ENCODE results near the gene TEX11.
"Not testable (repeated sequence)": the region's sequence is repeated elsewhere in the genome, so short reads cannot be mapped to it uniquely, and the experiment has no call there.

Gene TEX11

GRCh38 chrX:70908541-70908940 lies at the start of gene TEX11:
TEX11 (minus strand) TSS chrX:70908711; CDS start chrX:70907789, 922 bp downstream.
- no peaks in the 10 kb centered on the region for H3K27me3 ChIP-seq (ENCODE audit: control insufficient read depth, insufficient read depth, low read length)
- H3K4me1 ChIP-seq (ENCODE audit: control insufficient read depth, insufficient read depth, low read length), result no peaks in the 10 kb centered on the region
- H3K9me3 ChIP-seq (ENCODE audit: control insufficient read depth, insufficient read depth, low read depth, low read length), result peaks cover 8% of the 10 kb centered on the region; the same call in 1 of the 2 replicates
- no peak within 1 kb of the TSS for H3K4me3 ChIP-seq (ENCODE audit: low read depth, low read length)
- no peaks in the 10 kb centered on the region for H3K36me3 ChIP-seq (ENCODE audit: control insufficient read depth, insufficient read depth, low read length)
- H3K27ac ChIP-seq (ENCODE audit: low read depth, low read length), result no peak within 1 kb of the TSS
- H3K9ac ChIP-seq (ENCODE audit: low read length), result no peak within 1 kb of the TSS

GRCh38 chrX:70954871-70955270 lies 46.4 kb upstream of the TEX11 start:
- H3K27me3 ChIP-seq (ENCODE audit: control insufficient read depth, insufficient read depth, low read length), result no peaks in the 10 kb centered on the region
- H3K9me3 ChIP-seq (ENCODE audit: control insufficient read depth, insufficient read depth, low read depth, low read length), result peaks cover 5% of the 10 kb centered on the region; the same call in 1 of the 2 replicates
- no peak overlapping the region for H3K27ac ChIP-seq (ENCODE audit: low read depth, low read length)
- no peaks in the 10 kb centered on the region for H3K4me1 ChIP-seq (ENCODE audit: control insufficient read depth, insufficient read depth, low read length)
- no peak overlapping the region for H3K9ac ChIP-seq (ENCODE audit: low read length)
- no peak overlapping the region for H3K4me3 ChIP-seq (ENCODE audit: low read depth, low read length)
- H3K36me3 ChIP-seq (ENCODE audit: control insufficient read depth, insufficient read depth, low read length), result no peaks in the 10 kb centered on the region

GRCh38 chrX:70924294-70924911 lies 15.9 kb upstream of the TEX11 start:
- Histone ChIP-seq H3K27me3 (ENCODE audit: control insufficient read depth, insufficient read depth, low read length) (no peaks in the 10 kb centered on the region), H3K9me3 (ENCODE audit: control insufficient read depth, insufficient read depth, low read depth, low read length) (peaks cover 11% of the 10 kb centered on the region; the same call in 1 of the 2 replicates), H3K9ac (ENCODE audit: low read length) (no peak overlapping the region), H3K4me3 (ENCODE audit: low read depth, low read length) (no peak overlapping the region), H3K36me3 (ENCODE audit: control insufficient read depth, insufficient read depth, low read length) (peaks cover 40% of the 10 kb centered on the region), H3K4me1 (ENCODE audit: control insufficient read depth, insufficient read depth, low read length) (peaks cover 32% of the 10 kb centered on the region), H3K27ac (ENCODE audit: low read depth, low read length) (no peak overlapping the region)

GRCh38 chrX:70922774-70923473 lies 14.4 kb upstream of the TEX11 start:
- Histone ChIP-seq H3K27me3 (ENCODE audit: control insufficient read depth, insufficient read depth, low read length) (no peaks in the 10 kb centered on the region), H3K4me3 (ENCODE audit: low read depth, low read length) (peak overlapping the region; percentile 35)

GRCh38 chrX:70921709-70922352 lies 13.3 kb upstream of the TEX11 start:
- Histone ChIP-seq H3K4me1 (ENCODE audit: control insufficient read depth, insufficient read depth, low read length) (peaks cover 24% of the 10 kb centered on the region), H3K27me3 (ENCODE audit: control insufficient read depth, insufficient read depth, low read length) (no peaks in the 10 kb centered on the region), H3K9ac (ENCODE audit: low read length) (peak overlapping the region; percentile 35), H3K36me3 (ENCODE audit: control insufficient read depth, insufficient read depth, low read length) (peaks cover 20% of the 10 kb centered on the region), H3K4me3 (ENCODE audit: low read depth, low read length) (no peak overlapping the region), H3K27ac (ENCODE audit: low read depth, low read length) (peak overlapping the region; percentile 66; the same call in 1 of the 2 replicates), H3K9me3 (ENCODE audit: control insufficient read depth, insufficient read depth, low read depth, low read length) (peaks cover 6% of the 10 kb centered on the region; the same call in 1 of the 2 replicates)

More at GRCh38 chrX:70922774-70923473, 14.4 kb upstream of the TEX11 start:
- peaks cover 11% of the 10 kb centered on the region; the same call in 1 of the 2 replicates for H3K9me3 ChIP-seq (ENCODE audit: control insufficient read depth, insufficient read depth, low read depth, low read length)
- peak overlapping the region; percentile 68 for H3K27ac ChIP-seq (ENCODE audit: low read depth, low read length)
- peak overlapping the region; percentile 49 for H3K9ac ChIP-seq (ENCODE audit: low read length)
- H3K4me1 ChIP-seq (ENCODE audit: control insufficient read depth, insufficient read depth, low read length), result peaks cover 24% of the 10 kb centered on the region
- peaks cover 31% of the 10 kb centered on the region for H3K36me3 ChIP-seq (ENCODE audit: control insufficient read depth, insufficient read depth, low read length)

GRCh38 chrX:70916754-70917153 lies 8.2 kb upstream of the TEX11 start:
- H3K27ac ChIP-seq (ENCODE audit: low read depth, low read length), result no peak overlapping the region

GRCh38 chrX:70907900-70908299 lies 611 bp downstream of the TEX11 start:
- H3K9me3 ChIP-seq (ENCODE audit: control insufficient read depth, insufficient read depth, low read depth, low read length), result peaks cover 8% of the 10 kb centered on the region; the same call in 1 of the 2 replicates
- no peak overlapping the region for H3K9ac ChIP-seq (ENCODE audit: low read length)

More at GRCh38 chrX:70916754-70917153, 8.2 kb upstream of the TEX11 start:
- Histone ChIP-seq H3K27me3 (ENCODE audit: control insufficient read depth, insufficient read depth, low read length) (no peaks in the 10 kb centered on the region), H3K9me3 (ENCODE audit: control insufficient read depth, insufficient read depth, low read depth, low read length) (no peaks in the 10 kb centered on the region; the same call in 1 of the 2 replicates), H3K4me3 (ENCODE audit: low read depth, low read length) (no peak overlapping the region), H3K4me1 (ENCODE audit: control insufficient read depth, insufficient read depth, low read length) (peaks cover 6% of the 10 kb centered on the region), H3K36me3 (ENCODE audit: control insufficient read depth, insufficient read depth, low read length) (no peaks in the 10 kb centered on the region), H3K9ac (ENCODE audit: low read length) (no peak overlapping the region)

GRCh38 chrX:70901465-70901864 lies 7.0 kb downstream of the TEX11 start:
- Histone ChIP-seq H3K27me3 (ENCODE audit: control insufficient read depth, insufficient read depth, low read length) (no peaks in the 10 kb centered on the region), H3K36me3 (ENCODE audit: control insufficient read depth, insufficient read depth, low read length) (no peaks in the 10 kb centered on the region), H3K4me1 (ENCODE audit: control insufficient read depth, insufficient read depth, low read length) (no peaks in the 10 kb centered on the region), H3K9me3 (ENCODE audit: control insufficient read depth, insufficient read depth, low read depth, low read length) (peaks cover 4% of the 10 kb centered on the region; the same call in 1 of the 2 replicates), H3K9ac (ENCODE audit: low read length) (no peak overlapping the region), H3K4me3 (ENCODE audit: low read depth, low read length) (no peak overlapping the region), H3K27ac (ENCODE audit: low read depth, low read length) (no peak overlapping the region)

More at GRCh38 chrX:70907900-70908299, 611 bp downstream of the TEX11 start:
- no peaks in the 10 kb centered on the region for H3K27me3 ChIP-seq (ENCODE audit: control insufficient read depth, insufficient read depth, low read length)
- H3K36me3 ChIP-seq (ENCODE audit: control insufficient read depth, insufficient read depth, low read length), result no peaks in the 10 kb centered on the region
- no peak overlapping the region for H3K4me3 ChIP-seq (ENCODE audit: low read depth, low read length)
- H3K27ac ChIP-seq (ENCODE audit: low read depth, low read length), result no peak overlapping the region
- no peaks in the 10 kb centered on the region for H3K4me1 ChIP-seq (ENCODE audit: control insufficient read depth, insufficient read depth, low read length)

GRCh38 chrX:70890441-70890840 lies 18.1 kb downstream of the TEX11 start:
- not testable (repeated sequence) for H3K36me3 ChIP-seq (ENCODE audit: control insufficient read depth, insufficient read depth, low read length); H3K27ac ChIP-seq (ENCODE audit: low read depth, low read length); H3K4me1 ChIP-seq (ENCODE audit: control insufficient read depth, insufficient read depth, low read length); H3K27me3 ChIP-seq (ENCODE audit: control insufficient read depth, insufficient read depth, low read length); H3K4me3 ChIP-seq (ENCODE audit: low read depth, low read length); H3K9me3 ChIP-seq (ENCODE audit: control insufficient read depth, insufficient read depth, low read depth, low read length); H3K9ac ChIP-seq (ENCODE audit: low read length)

GRCh38 chrX:70878902-70879301 lies 29.6 kb downstream of the TEX11 start:
- peaks cover 2% of the 10 kb centered on the region; the same call in 1 of the 2 replicates for H3K9me3 ChIP-seq (ENCODE audit: control insufficient read depth, insufficient read depth, low read depth, low read length)
- no peak overlapping the region for H3K9ac ChIP-seq (ENCODE audit: low read length)
- H3K27ac ChIP-seq (ENCODE audit: low read depth, low read length), result no peak overlapping the region
- no peaks in the 10 kb centered on the region for H3K4me1 ChIP-seq (ENCODE audit: control insufficient read depth, insufficient read depth, low read length)
- no peaks in the 10 kb centered on the region for H3K36me3 ChIP-seq (ENCODE audit: control insufficient read depth, insufficient read depth, low read length)
- H3K4me3 ChIP-seq (ENCODE audit: low read depth, low read length), result no peak overlapping the region
- no peaks in the 10 kb centered on the region for H3K27me3 ChIP-seq (ENCODE audit: control insufficient read depth, insufficient read depth, low read length)

- H3K4me3 ChIP-seq (ENCODE audit: low read depth, low read length), result no peak overlapping the region
- H3K36me3 ChIP-seq (ENCODE audit: control insufficient read depth, insufficient read depth, low read length), result no peaks in the 10 kb centered on the region
- no peaks in the 10 kb centered on the region for H3K27me3 ChIP-seq (ENCODE audit: control insufficient read depth, insufficient read depth, low read length)
- H3K9ac ChIP-seq (ENCODE audit: low read length), result no peak overlapping the region
- no peak overlapping the region for H3K27ac ChIP-seq (ENCODE audit: low read depth, low read length)
- no peaks in the 10 kb centered on the region for H3K4me1 ChIP-seq (ENCODE audit: control insufficient read depth, insufficient read depth, low read length)
- peaks cover 5% of the 10 kb centered on the region; the same call in 1 of the 2 replicates for H3K9me3 ChIP-seq (ENCODE audit: control insufficient read depth, insufficient read depth, low read depth, low read length)
These were observed 56.2 kb downstream of the TEX11 start for GRCh38 chrX:70852294-70852693.

All from HUES6 (cell line).